K562 (cell line): ENCODE data around the gene NDOR1. TPM values are rescaled to one million over a fixed set of nuclear protein-coding genes. Genes with fewer than 3 reads are reported as not detected.

Experiments used
- ATAC-seq: fragments of 200-7000 bp; cut with Tn5 transposase; 3 replicates; pipeline ENCODE4 v1.9.1; 2020; ENCODE audit warnings: moderate library complexity
- BruUV-seq: library from RNA; stranded (reverse); fragments of 400-500 nt; replicated peaks from 2 replicates; lab custom pipeline; 2021; lab: Mats Ljungman, UMichigan
- CTCF ChIA-PET: fragments of 300-600 bp; formaldehyde crosslinking; extraction: SDS; loops from one replicate; lab custom pipeline; 2021; ENCODE audit warnings: low intra/inter-chr PET ratio; lab: Yijun Ruan, JAX
- POLR2A ChIA-PET: fragments of 300-600, 350-650 bp; sonication (Branson Sonifier 250); formaldehyde crosslinking; extraction: SDS; loops from one replicate; lab custom pipeline; 2021; ENCODE audit warnings: antibody characterized with exemption, inconsistent platforms; lab: Yijun Ruan, JAX
- DNase-seq, 4 experiments: peaks; one replicate each; pipeline versions ENCODE4 v3.0.0 to v3.0.0-alpha.2; 2011 to 2018; ENCODE audit warnings: low spot score in 3 of 4, mixed read lengths in 3 of 4; ENCODE audit errors: extremely low read depth in 1 of 4
- FAIRE-seq: peaks from 2 replicates; lab custom pipeline; 2011; peaks lifted over from hg19 to GRCh38; lab: Jason Lieb, UNC
- H2AFZ ChIP-seq: 2 replicates; pipeline ENCODE4 v1.6.0; 2011; ENCODE audit warnings: low read depth, low read length, control low read depth, inconsistent platforms
- H3K27ac ChIP-seq: fragments of 200-600 bp; 3 replicates; pipeline ENCODE4 v1.8.0; 2011; ENCODE audit warnings: low read depth, mild to moderate bottlenecking, control low read depth, inconsistent platforms, low read length, moderate library complexity, mixed read lengths; ENCODE audit errors: extremely low read depth
- H3K27me3 ChIP-seq, 2 experiments: fragments of 300-600 bp in 1 of 2; 2 replicates in 1 of 2; 3 replicates in 1 of 2; pipeline versions ENCODE4 v1.6.0 to v1.8.0; 2011; ENCODE audit warnings: inconsistent platforms in 2 of 2, low read length in 2 of 2, mild to moderate bottlenecking in 1 of 2, mixed read lengths in 1 of 2, moderate library complexity in 1 of 2; ENCODE audit not compliant: control insufficient read depth in 2 of 2, insufficient read depth in 2 of 2
- H3K36me3 ChIP-seq: fragments of 300-600 bp; 3 replicates; pipeline ENCODE4 v1.8.0; 2011; ENCODE audit warnings: mild to moderate bottlenecking, low read length, inconsistent platforms; ENCODE audit not compliant: control insufficient read depth, insufficient read depth
- H3K4me1 ChIP-seq, 2 experiments: fragments of 200-600 bp in 1 of 2; replicated peaks in 1 of 2; 2 replicates in 1 of 2; 3 replicates in 1 of 2; pipeline versions ENCODE4 v1.5.1 to v1.8.0; 2011; ENCODE audit warnings: inconsistent platforms in 2 of 2, low read length in 2 of 2, mild to moderate bottlenecking in 1 of 2, mixed read lengths in 1 of 2, moderate library complexity in 1 of 2; ENCODE audit not compliant: control insufficient read depth in 2 of 2, insufficient read depth in 2 of 2
- H3K4me2 ChIP-seq: 2 replicates; pipeline ENCODE4 v1.6.1; 2011; ENCODE audit warnings: low read length, control low read depth, inconsistent platforms, mixed read lengths; ENCODE audit not compliant: insufficient read depth
- H3K4me3 ChIP-seq: fragments of 200-600 bp; sonication (generic), shearing (Covaris generic); 2 replicates; pipeline ENCODE4 v1.5.1; 2016; ENCODE audit warnings: control low read depth, inconsistent platforms
- H3K79me2 ChIP-seq: fragments of 200-600 bp; 3 replicates; pipeline ENCODE4 v1.8.0; 2011; ENCODE audit warnings: low read length, inconsistent platforms; ENCODE audit not compliant: control insufficient read depth, insufficient read depth
- H3K9ac ChIP-seq, 2 experiments: 2 replicates each; pipeline versions ENCODE4 v1.6.0 to v1.6.1; 2011; ENCODE audit warnings: low read depth in 2 of 2, low read length in 2 of 2, control low read depth in 1 of 2, inconsistent platforms in 1 of 2, mild to moderate bottlenecking in 1 of 2, mixed read lengths in 1 of 2; ENCODE audit not compliant: insufficient read depth in 1 of 2
- H3K9me1 ChIP-seq: one replicate; pipeline ENCODE4 v1.6.0; 2011; ENCODE audit warnings: inconsistent platforms, mild to moderate bottlenecking, low read length, moderate library complexity; ENCODE audit not compliant: control insufficient read depth, insufficient read depth
- H3K9me3 ChIP-seq: replicated peaks from 2 replicates; pipeline ENCODE4 v1.5.1; 2011; ENCODE audit warnings: low read depth, low read length, inconsistent platforms; ENCODE audit not compliant: control insufficient read depth, insufficient read depth
- H4K20me1 ChIP-seq: replicated peaks from 2 replicates; pipeline ENCODE4 v1.6.1; 2011; ENCODE audit warnings: low read length, inconsistent platforms, mixed read lengths; ENCODE audit not compliant: control insufficient read depth, insufficient read depth
- ELF2 ChIP-seq: fragments of 250-450 bp; sonication (Bioruptor Pico); IDR thresholded peaks from 2 replicates; pipeline ENCODE4 v1.5.0; 2021; ENCODE audit warnings: mild to moderate bottlenecking
- WGBS: fragments of 100-300 bp; shearing (Covaris generic); methylation state at CpG from one replicate; pipeline ENCODE4 v1.1.6; 2016; ENCODE audit warnings: low coverage, mixed read lengths; ENCODE audit not compliant: insufficient coverage; ENCODE audit errors: missing lambda C conversion rate; 5-methylcytosine and 5-hydroxymethylcytosine counted together
- in situ Hi-C: fragments of 300-500 bp; cut with MboI; formaldehyde crosslinking; loops from 4 replicates; pipeline ENCODE4 v1.15.0; 2018; ENCODE audit warnings: inconsistent platforms, mixed read lengths
- intact Hi-C: fragments of 100-400 bp; cut with micrococcal nuclease; formaldehyde crosslinking; loops from 2 replicates; pipeline ENCODE4 v1.14.2; 2022
- polyA plus RNA-seq, 8 experiments: library from polyadenylated mRNA; depleted of rRNA in 4 of 8; stranded (reverse) in 5 of 8; unstranded in 3 of 8; fragments of >200 nt; fragmentation: Nextera tagmentation in 2 of 8; fragmentation: Illumina TruSeq in 1 of 8; extraction: Ambion mirVana in 2 of 8; extraction: Trizol in 1 of 8; gene quantifications; 2 replicates each; pipeline versions ENCODE4 v1.2.1 to v1.2.3, GENCODE V29; 2011 to 2014; ENCODE audit warnings: inconsistent platforms in 1 of 8, missing spikeins in 1 of 8
- total RNA-seq, 7 experiments: library from RNA; depleted of rRNA in 6 of 7; stranded (reverse); fragments of >200 nt in 6 of 7; fragmentation: Illumina TruSeq in 2 of 7; extraction: Trizol in 2 of 7; gene quantifications; 2 replicates each; pipeline versions ENCODE4 v1.2.1 to v1.2.3, GENCODE V29; 2011 to 2021; ENCODE audit warnings: low replicate concordance in 1 of 7
- TF ChIP-seq, protein P1 (sequence below): sonication (generic); formaldehyde crosslinking; IDR thresholded peaks from 2 replicates; pipeline ENCODE4 v1.8.1; 2023; ENCODE audit warnings: mild to moderate bottlenecking, missing genetic modification reagents

The NDOR1 gene
- total and polyA plus RNA-seq, 9 of the 15 experiments (the other 6 are each of a cell fraction or from before 2014, with no cell fraction given), result 0.06 to 36.9 (median 6.9) TPM

DNA sequence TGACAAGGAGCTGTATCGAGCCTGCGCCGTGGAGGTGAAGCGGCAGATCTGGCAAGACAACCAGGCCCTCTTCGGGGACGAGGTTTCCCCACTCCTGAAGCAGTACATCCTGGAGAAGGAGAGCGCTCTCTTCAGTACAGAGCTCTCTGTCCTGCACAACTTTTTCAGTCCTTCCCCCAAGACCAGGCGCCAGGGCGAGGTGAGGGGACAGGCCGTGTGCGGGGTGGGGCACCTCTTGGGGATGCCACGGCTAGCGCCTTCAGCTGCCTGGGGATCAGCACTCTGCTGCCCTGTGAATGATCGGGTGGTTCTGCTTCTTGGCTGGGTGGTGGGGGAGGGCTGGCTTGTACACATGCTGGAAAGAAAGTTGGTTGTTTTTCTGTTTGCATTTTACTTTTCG is 51.4 kb downstream of the NDOR1 start:
- H3K4me3 ChIP-seq, result no peak overlapping the region
- DNase-seq, result no peak
- peaks cover 39% of the 10 kb centered on the region for H3K79me2 ChIP-seq
- intact Hi-C loops (no loop called here), in situ Hi-C loops (no loop called here)
- H3K36me3 ChIP-seq, result peaks cover 34% of the 10 kb centered on the region
- H3K27ac ChIP-seq, result no peak overlapping the region
- no peaks in the 10 kb centered on the region for H3K9me1 ChIP-seq
- FAIRE-seq, result no peak
- H2AFZ ChIP-seq, result no peak overlapping the region
- BruUV-seq, result no TSS peak
- H3K9ac ChIP-seq, result peak overlapping the region in 1 of 2 experiments; percentile 95; a peak in 2 of 4 replicates
- TF ChIP-seq, protein P1, sequence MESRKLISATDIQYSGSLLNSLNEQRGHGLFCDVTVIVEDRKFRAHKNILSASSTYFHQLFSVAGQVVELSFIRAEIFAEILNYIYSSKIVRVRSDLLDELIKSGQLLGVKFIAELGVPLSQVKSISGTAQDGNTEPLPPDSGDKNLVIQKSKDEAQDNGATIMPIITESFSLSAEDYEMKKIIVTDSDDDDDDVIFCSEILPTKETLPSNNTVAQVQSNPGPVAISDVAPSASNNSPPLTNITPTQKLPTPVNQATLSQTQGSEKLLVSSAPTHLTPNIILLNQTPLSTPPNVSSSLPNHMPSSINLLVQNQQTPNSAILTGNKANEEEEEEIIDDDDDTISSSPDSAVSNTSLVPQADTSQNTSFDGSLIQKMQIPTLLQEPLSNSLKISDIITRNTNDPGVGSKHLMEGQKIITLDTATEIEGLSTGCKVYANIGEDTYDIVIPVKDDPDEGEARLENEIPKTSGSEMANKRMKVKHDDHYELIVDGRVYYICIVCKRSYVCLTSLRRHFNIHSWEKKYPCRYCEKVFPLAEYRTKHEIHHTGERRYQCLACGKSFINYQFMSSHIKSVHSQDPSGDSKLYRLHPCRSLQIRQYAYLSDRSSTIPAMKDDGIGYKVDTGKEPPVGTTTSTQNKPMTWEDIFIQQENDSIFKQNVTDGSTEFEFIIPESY (CRISPR knock-in tag), result peak; percentile 27; the same call in 1 of the 2 replicates
- no peak for TF ChIP-seq ELF2 (CRISPR knock-in tag)
- no peak for ATAC-seq
- POLR2A ChIA-PET, result interaction anchor here (0.7 to 8.3 kb wide), 3 partner anchors 10 to 16 kb away, joined by 3 to 221 read pairs (median 4); partner anchors contain the start of gene TUBB4B
- no peaks in the 10 kb centered on the region; the same call in 1 of the 2 replicates for H4K20me1 ChIP-seq
- H3K4me2 ChIP-seq, result 0 out of 2 replicates have a peak overlapping the region, but pooled peaks have one; percentile 97
- no peaks in the 10 kb centered on the region for H3K27me3 ChIP-seq
- CTCF ChIA-PET, result no interaction called here
- WGBS, result 97% methylated on average over 11 of the region's 15 CpGs
- H3K9me3 ChIP-seq, result no peaks in the 10 kb centered on the region
- H3K4me1 ChIP-seq, result peaks cover 13 to 51% of the 10 kb centered on the region in 2 experiments
